NCI-H2227 (cell line): Measurements from ENCODE around the gene SCG3.

Experiments used
- DNase-seq: peaks from one replicate; lab custom pipeline; 2025; ENCODE audit not compliant: unreplicated experiment; lab: John Stamatoyannopoulos, UW

The SCG3 gene

GRCh38 chr15:51726302-51727073, 45.2 kb downstream of the SCG3 start:
- DNase-seq: peak; percentile 10

GRCh38 chr15:51727141-51727897, 46.0 kb downstream of the SCG3 start:
- DNase-seq: no peak

- no peak for DNase-seq
Measured at GRCh38 chr15:51731549-51732267, 50.4 kb downstream of the SCG3 start.

GRCh38 chr15:51732646-51733045, 51.3 kb downstream of the SCG3 start:
- DNase-seq: no peak

GRCh38 chr15:51735228-51736010, 54.1 kb downstream of the SCG3 start:
- no peak for DNase-seq

- no peak for DNase-seq
Measured at GRCh38 chr15:51736069-51736468, 54.8 kb downstream of the SCG3 start.

GRCh38 chr15:51736751-51737521, 55.6 kb downstream of the SCG3 start:
- DNase-seq: peak; percentile 65

GRCh38 chr15:51737522-51738305, 56.4 kb downstream of the SCG3 start, which contains the start of gene LYSMD2:
Gene LYSMD2, minus strand, starts transcription at chr15:51737655. Its CDS starts 33 bp downstream, at chr15:51737622.
- DNase-seq: peak; percentile 53

GRCh38 chr15:51738553-51738952, 57.2 kb downstream of the SCG3 start:
- DNase-seq: no peak

GRCh38 chr15:51739061-51739712, 57.9 kb downstream of the SCG3 start:
- DNase-seq: no peak

- DNase-seq: no peak
Measured at GRCh38 chr15:51749307-51749706, 68.0 kb downstream of the SCG3 start.

GRCh38 chr15:51750186-51750585, 68.9 kb downstream of the SCG3 start:
- no peak for DNase-seq

GRCh38 chr15:51750792-51751696, 69.7 kb downstream of the SCG3 start, which contains the start of gene TMOD2:
Gene TMOD2, plus strand, starts transcription at chr15:51751597. Its CDS starts 14,845 bp downstream, at chr15:51766442.
- peak; percentile 37 for DNase-seq

- peak; percentile 46 for DNase-seq
Measured at GRCh38 chr15:51751697-51752683, 70.7 kb downstream of the SCG3 start.

GRCh38 chr15:51752888-51753287, 71.6 kb downstream of the SCG3 start:
- DNase-seq: no peak

- no peak for DNase-seq
Measured at GRCh38 chr15:51754267-51754666, 73.0 kb downstream of the SCG3 start.
